Measurements from ENCODE around the gene IMPG1. TPM values are rescaled to one million over a fixed set of nuclear protein-coding genes. Genes with fewer than 3 reads are reported as not detected.

Gene IMPG1
- polyA plus RNA-seq, 1 donor (not counting 4 experiments of a cell fraction or from before 2014, with no cell fraction given), result not detected

GRCh38 chr6:75913040-75913439 is 159.4 kb downstream of the IMPG1 start:
- Histone ChIP-seq H3K79me2 (ENCODE audit: control insufficient read depth, insufficient read depth, low read length) (no peaks in the 10 kb centered on the region), H3K4me1 (ENCODE audit: control insufficient read depth, extremely low read depth, insufficient read depth, low read length) (no peaks in the 10 kb centered on the region), H3K36me3 (ENCODE audit: control insufficient read depth in 2 of 2, extremely low read depth in 1 of 2, insufficient read depth in 2 of 2, low read length in 2 of 2) (peaks cover 0 to 4% of the 10 kb centered on the region in 2 experiments), H3K27ac (ENCODE audit: control insufficient read depth, insufficient read depth, low read length) (no peak overlapping the region), H3K27me3 (ENCODE audit: control insufficient read depth, extremely low read depth, insufficient read depth, low read length) (no peaks in the 10 kb centered on the region), H2AFZ (ENCODE audit: control insufficient read depth, low read length) (no peak overlapping the region), H3K4me2 (ENCODE audit: control insufficient read depth, extremely low read depth, insufficient read depth, low read depth, low read length) (no peak overlapping the region), H3K9me3 (ENCODE audit: control insufficient read depth, low read depth, low read length) (no peaks in the 10 kb centered on the region), H3K9ac (ENCODE audit: control insufficient read depth, extremely low read depth, insufficient read depth, low read length) (no peak overlapping the region), H4K20me1 (ENCODE audit: control insufficient read depth, extremely low read depth, insufficient read depth, low read length) (no peaks in the 10 kb centered on the region), H3K4me3 (ENCODE audit: control insufficient read depth in 2 of 3, extremely low read depth in 1 of 3, insufficient read depth in 2 of 3, low read depth in 1 of 3, low read length in 3 of 3) (no peak overlapping the region), H3K9me1 (ENCODE audit: control insufficient read depth, extremely low read depth, insufficient read depth, low read length) (no peaks in the 10 kb centered on the region)
- no peak for DNase-seq (ENCODE audit: low read depth, low spot score)
- dilution Hi-C loops (cut with MboI; ENCODE audit: extremely low pct_ligation_motif_present, low sequenced_read_pairs), result no loop called here
- no peak for FAIRE-seq
- TF ChIP-seq CTCF (optimal IDR thresholded peaks at IDR 0.05 in 1 of 3, IDR thresholded peaks at IDR 0.05 in 1 of 3, conservative IDR thresholded peaks at IDR 0.05 in 1 of 3; ENCODE audit: extremely low read depth in 1 of 3, insufficient read depth in 2 of 3, low read length in 3 of 3) (no peak), EZH2 (IDR thresholded peaks at IDR 0.05; ENCODE audit: low read length) (no peak)

GRCh38 chr6:75907444-75907843 is 165.0 kb downstream of the IMPG1 start:
- Histone ChIP-seq H3K27me3 (ENCODE audit: control insufficient read depth, extremely low read depth, insufficient read depth, low read length) (no peaks in the 10 kb centered on the region), H3K4me3 (ENCODE audit: control insufficient read depth in 2 of 3, extremely low read depth in 1 of 3, insufficient read depth in 2 of 3, low read depth in 1 of 3, low read length in 3 of 3) (no peak overlapping the region), H4K20me1 (ENCODE audit: control insufficient read depth, extremely low read depth, insufficient read depth, low read length) (no peaks in the 10 kb centered on the region), H3K9me1 (ENCODE audit: control insufficient read depth, extremely low read depth, insufficient read depth, low read length) (no peaks in the 10 kb centered on the region), H3K27ac (ENCODE audit: control insufficient read depth, insufficient read depth, low read length) (no peak overlapping the region), H3K4me1 (ENCODE audit: control insufficient read depth, extremely low read depth, insufficient read depth, low read length) (no peaks in the 10 kb centered on the region), H3K9ac (ENCODE audit: control insufficient read depth, extremely low read depth, insufficient read depth, low read length) (no peak overlapping the region), H3K79me2 (ENCODE audit: control insufficient read depth, insufficient read depth, low read length) (no peaks in the 10 kb centered on the region), H3K4me2 (ENCODE audit: control insufficient read depth, extremely low read depth, insufficient read depth, low read depth, low read length) (no peak overlapping the region), H3K36me3 (ENCODE audit: control insufficient read depth in 2 of 2, extremely low read depth in 1 of 2, insufficient read depth in 2 of 2, low read length in 2 of 2) (no peaks in the 10 kb centered on the region), H3K9me3 (ENCODE audit: control insufficient read depth, low read depth, low read length) (no peaks in the 10 kb centered on the region), H2AFZ (ENCODE audit: control insufficient read depth, low read length) (no peak overlapping the region)
- dilution Hi-C loops (cut with MboI; ENCODE audit: extremely low pct_ligation_motif_present, low sequenced_read_pairs), result no loop called here
- FAIRE-seq (no peak), DNase-seq (ENCODE audit: low read depth, low spot score) (no peak)
- no peak for TF ChIP-seq EZH2 (IDR thresholded peaks at IDR 0.05; ENCODE audit: low read length)
- no peak for TF ChIP-seq CTCF (optimal IDR thresholded peaks at IDR 0.05 in 1 of 3, IDR thresholded peaks at IDR 0.05 in 1 of 3, conservative IDR thresholded peaks at IDR 0.05 in 1 of 3; ENCODE audit: extremely low read depth in 1 of 3, insufficient read depth in 2 of 3, low read length in 3 of 3)
